Ovary (tissue), 9 donors: ENCODE measurements around the gene ANG. TPM values are rescaled to one million over a fixed set of nuclear protein-coding genes. Genes with fewer than 3 reads are reported as not detected.

Experiments
- DNase-seq, 5 donors: peaks; one replicate each; pipeline ENCODE4 v3.0.0-alpha.2; 2019 to 2020
- H3K27ac ChIP-seq, 2 donors: fragments of 200-600 bp; one replicate each; pipeline versions ENCODE4 v1.5.1 to v1.8.0; 2019 to 2022
- H3K27me3 ChIP-seq: fragments of 200-600 bp; one replicate; pipeline ENCODE4 v1.8.0; 2022
- H3K36me3 ChIP-seq: fragments of 200-600 bp; sonication (generic); one replicate; pipeline ENCODE4 v1.5.1; 2019
- H3K4me1 ChIP-seq: one replicate; pipeline ENCODE4 v1.8.1; 2013; ENCODE audit warnings: mild to moderate bottlenecking, moderate library complexity; ENCODE audit not compliant: insufficient read depth
- H3K4me3 ChIP-seq: fragments of 200-600 bp; sonication (generic); one replicate; pipeline ENCODE4 v1.5.1; 2017
- H3K9me3 ChIP-seq, 2 donors: fragments of 200-600 bp in 1 of 2; sonication (generic) in 1 of 2; one replicate each; pipeline versions ENCODE4 v1.5.1 to v1.8.1; 2013 to 2019; ENCODE audit warnings: mild to moderate bottlenecking in 1 of 2, moderate library complexity in 1 of 2
- CTCF ChIP-seq, 3 donors: fragments of 450-650 bp in 2 of 3; fragments of 200-600 bp in 1 of 3; IDR thresholded peaks; one replicate each; pipeline versions ENCODE4 v1.5.1 to v1.8.0; 2016 to 2022; ENCODE audit warnings: antibody characterized with exemption in 3 of 3, mild to moderate bottlenecking in 1 of 3
- EP300 ChIP-seq: sonication (generic); formaldehyde crosslinking; IDR thresholded peaks from one replicate; pipeline ENCODE4 v1.6.1; 2017; ENCODE audit warnings: antibody characterized with exemption
- POLR2A ChIP-seq: fragments of 450-650 bp; IDR thresholded peaks from one replicate; pipeline ENCODE4 v1.6.1; 2017; ENCODE audit warnings: antibody characterized with exemption, mild to moderate bottlenecking, moderate library complexity
- WGBS, 3 donors: extraction: QIAGEN DNeasy Blood & Tissue Kit in 1 of 3; methylation state at CpG; one replicate each; pipeline versions ENCODE4 v1.1.5 to v1.1.7; 2013 to 2017; 5-methylcytosine and 5-hydroxymethylcytosine counted together
- intact Hi-C, 4 donors: fragments of 100-400 bp; cut with DNase I; formaldehyde crosslinking; loops; one replicate each; pipeline versions ENCODE4 v1.11.0 to v1.15.1; 2022 to 2023
- polyA plus RNA-seq, 2 donors: library from polyadenylated mRNA; stranded (reverse); fragments of 200-250 nt in 1 of 2; fragments of 350-450 nt in 1 of 2; fragmentation: Illumina TruSeq in 1 of 2; extraction: RNeasy Lipid Tissue Mini Kit (QIAGEN cat#74804) in 1 of 2; gene quantifications; one replicate each; pipeline ENCODE4 v1.2.3, GENCODE V29; 2013 to 2014
- total RNA-seq, 7 donors: library from RNA; depleted of rRNA in 2 of 7; stranded (reverse); fragments of >200 nt in 2 of 7; fragmentation: NEBNext Ultra II Directional in 3 of 7; extraction: Animal tissue kit (Norgen Biotek cat#: 25700) in 3 of 7; gene quantifications; one replicate each; pipeline versions ENCODE4 v1.1.0 to v1.2.4, GENCODE V29; 2016 to 2023
- donor health status: DM: no; HTN: no; CAD: no; lungs with moderate emphysema.
- donor health status: DM: no; HTN: no; CAD: no.
- donor health status: Bipolar disorder and iron deficiency.
- donor health status: DM: yes; HTN: yes; CAD: no.
- donor health status: DM: no; HTN: no; CAD: no.
- donor health status: DM: yes; HTN: yes; CAD: no.

Gene ANG
- total and polyA plus RNA-seq, 9 donors, result 13.2 to 80.5 (median 39.4) TPM

GRCh38 chr14:20645481-20645880 is 43.1 kb upstream of the ANG start:
- no peaks in the 10 kb centered on the region for H3K27me3 ChIP-seq
- TF ChIP-seq CTCF (IDR thresholded peaks at IDR 0.05) (no peak), POLR2A (no peak), EP300 (no peak)
- intact Hi-C loops, result no loop called here

GRCh38 chr14:20652996-20653975 is 35.3 kb upstream of the ANG start:
- Histone ChIP-seq H3K36me3 (no peaks in the 10 kb centered on the region), H3K27me3 (no peaks in the 10 kb centered on the region), H3K27ac (no peak overlapping the region), H3K9me3 (no peaks in the 10 kb centered on the region), H3K4me3 (no peak overlapping the region), H3K4me1 (no peaks in the 10 kb centered on the region)
- DNase-seq, result peak in 1 of 5 donors; percentile 40
- 2 to 3% (median 2%) methylated on average over 39 of the region's 39 CpGs for WGBS, 3 donors
- TF ChIP-seq POLR2A, result no peak
- no peak for TF ChIP-seq CTCF (IDR thresholded peaks at IDR 0.05)
- no peak for TF ChIP-seq EP300
- intact Hi-C loops, result no loop called here

More at GRCh38 chr14:20645481-20645880, 43.1 kb upstream of the ANG start:
- DNase-seq, result no peak
- Histone ChIP-seq H3K4me1 (no peaks in the 10 kb centered on the region), H3K36me3 (no peaks in the 10 kb centered on the region), H3K4me3 (no peak overlapping the region), H3K9me3 (no peaks in the 10 kb centered on the region), H3K27ac (no peak overlapping the region)
- 81 to 91% (median 84%) methylated on average over 1 of the region's 1 CpG for WGBS, 3 donors

GRCh38 chr14:20655851-20656250 is 32.7 kb upstream of the ANG start:
- no peaks in the 10 kb centered on the region for H3K36me3 ChIP-seq
- H3K4me1 ChIP-seq, result no peaks in the 10 kb centered on the region
- no peaks in the 10 kb centered on the region for H3K27me3 ChIP-seq
- no peaks in the 10 kb centered on the region for H3K9me3 ChIP-seq
- TF ChIP-seq POLR2A (no peak), CTCF (IDR thresholded peaks at IDR 0.05) (no peak), EP300 (no peak)
- no peak overlapping the region for H3K4me3 ChIP-seq
- DNase-seq, result no peak
- intact Hi-C loops, result no loop called here
- 79 to 88% (median 81%) methylated on average over 4 of the region's 4 CpGs for WGBS, 3 donors
- H3K27ac ChIP-seq, result no peak overlapping the region

- no peaks in the 10 kb centered on the region for H3K4me1 ChIP-seq
- H3K27me3 ChIP-seq, result no peaks in the 10 kb centered on the region
- intact Hi-C loops, result no loop called here
- H3K27ac ChIP-seq, result no peak overlapping the region
- no peak for TF ChIP-seq EP300
- TF ChIP-seq POLR2A, result no peak
- TF ChIP-seq CTCF (IDR thresholded peaks at IDR 0.05), result no peak
- no peak overlapping the region for H3K4me3 ChIP-seq
- no peaks in the 10 kb centered on the region for H3K9me3 ChIP-seq
- 67 to 80% (median 77%) methylated on average over 4 of the region's 4 CpGs for WGBS, 3 donors
- DNase-seq, result no peak
- no peaks in the 10 kb centered on the region for H3K36me3 ChIP-seq
Measured at GRCh38 chr14:20656274-20656673, 32.3 kb upstream of the ANG start.
